ENCODE measurements around the gene MIF. TPM values are rescaled to one million over a fixed set of nuclear protein-coding genes. Genes with fewer than 3 reads are reported as not detected.
"Not testable (repeated sequence)": the region's sequence is repeated elsewhere in the genome, so short reads cannot be mapped to it uniquely, and the experiment has no call there.

MIF gene
- total and polyA plus RNA-seq, 8 donors, result 139 to 467 (median 211) TPM

GRCh38 chr22:23906641-23907040 lies 12.5 kb downstream of the MIF start:
- Histone ChIP-seq H3K4me3 (no peak overlapping the region), H3K4me1 (no peaks in the 10 kb centered on the region), H3K27me3 (no peaks in the 10 kb centered on the region), H3K27ac (no peak overlapping the region), H3K9me3 (no peaks in the 10 kb centered on the region), H3K36me3 (no peaks in the 10 kb centered on the region)
- DNase-seq (no peak), ATAC-seq (no peak)
- intact Hi-C loops (cut with DNase I), result no loop called here
- TF ChIP-seq, protein P1, sequence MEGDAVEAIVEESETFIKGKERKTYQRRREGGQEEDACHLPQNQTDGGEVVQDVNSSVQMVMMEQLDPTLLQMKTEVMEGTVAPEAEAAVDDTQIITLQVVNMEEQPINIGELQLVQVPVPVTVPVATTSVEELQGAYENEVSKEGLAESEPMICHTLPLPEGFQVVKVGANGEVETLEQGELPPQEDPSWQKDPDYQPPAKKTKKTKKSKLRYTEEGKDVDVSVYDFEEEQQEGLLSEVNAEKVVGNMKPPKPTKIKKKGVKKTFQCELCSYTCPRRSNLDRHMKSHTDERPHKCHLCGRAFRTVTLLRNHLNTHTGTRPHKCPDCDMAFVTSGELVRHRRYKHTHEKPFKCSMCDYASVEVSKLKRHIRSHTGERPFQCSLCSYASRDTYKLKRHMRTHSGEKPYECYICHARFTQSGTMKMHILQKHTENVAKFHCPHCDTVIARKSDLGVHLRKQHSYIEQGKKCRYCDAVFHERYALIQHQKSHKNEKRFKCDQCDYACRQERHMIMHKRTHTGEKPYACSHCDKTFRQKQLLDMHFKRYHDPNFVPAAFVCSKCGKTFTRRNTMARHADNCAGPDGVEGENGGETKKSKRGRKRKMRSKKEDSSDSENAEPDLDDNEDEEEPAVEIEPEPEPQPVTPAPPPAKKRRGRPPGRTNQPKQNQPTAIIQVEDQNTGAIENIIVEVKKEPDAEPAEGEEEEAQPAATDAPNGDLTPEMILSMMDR (IDR thresholded peaks at IDR 0.05), result no peak

- H3K9me3 ChIP-seq; DNase-seq; H3K36me3 ChIP-seq; ATAC-seq; H3K4me3 ChIP-seq; intact Hi-C loops (cut with DNase I); H3K27me3 ChIP-seq; H3K27ac ChIP-seq; H3K4me1 ChIP-seq: not testable (repeated sequence)
Measured at GRCh38 chr22:23907423-23907822, 13.2 kb downstream of the MIF start.

GRCh38 chr22:23908587-23909205 lies 14.5 kb downstream of the MIF start:
- intact Hi-C loops (cut with DNase I), result no loop called here
- no peak for DNase-seq
- H3K4me1 ChIP-seq, result peaks cover 5 to 9% of the 10 kb centered on the region in 2 donors
- H3K36me3 ChIP-seq, result no peaks in the 10 kb centered on the region
- TF ChIP-seq, protein P1 (IDR thresholded peaks at IDR 0.05), result no peak
- H3K27ac ChIP-seq, result no peak overlapping the region
- no peak for ATAC-seq
- H3K27me3 ChIP-seq, result no peaks in the 10 kb centered on the region
- H3K4me3 ChIP-seq, result no peak overlapping the region
- no peaks in the 10 kb centered on the region for H3K9me3 ChIP-seq

DNA sequence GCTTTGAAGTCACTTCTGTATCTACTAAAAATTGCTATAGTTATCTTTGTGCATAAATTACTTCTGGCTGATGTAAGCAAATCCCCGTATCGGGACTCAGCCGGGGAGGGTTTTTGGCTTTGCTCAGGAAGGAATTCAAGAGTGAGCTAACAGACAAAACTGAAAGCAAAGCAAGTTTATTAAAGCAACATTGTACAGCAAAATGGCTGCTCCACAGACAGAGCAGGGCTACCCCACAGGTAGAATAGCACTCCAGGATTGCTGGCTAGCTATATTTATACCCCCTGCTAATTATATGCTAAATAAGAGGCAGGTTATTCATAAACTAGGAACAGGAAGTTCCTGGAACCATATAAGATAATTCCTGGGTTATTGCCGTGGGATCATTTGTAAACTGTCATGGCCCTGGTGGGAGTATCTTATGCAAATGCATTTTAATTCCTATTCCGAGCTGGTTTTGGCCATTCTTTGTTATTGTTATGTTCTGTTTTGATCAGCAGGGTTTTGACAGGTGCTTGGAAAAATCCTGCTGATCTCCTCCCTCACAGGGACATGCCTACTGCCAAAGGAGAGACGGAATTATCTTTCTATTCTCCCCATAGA lies 15.2 kb downstream of the MIF start:
- DNase-seq (peak in 2 of 4 donors; percentile 32 to 50), ATAC-seq (no peak)
- intact Hi-C loops (cut with DNase I), result no loop called here
- Histone ChIP-seq H3K4me3 (no peak overlapping the region), H3K9me3 (no peaks in the 10 kb centered on the region), H3K27ac (no peak overlapping the region), H3K27me3 (no peaks in the 10 kb centered on the region), H3K4me1 (peaks cover 5 to 13% of the 10 kb centered on the region in 2 donors), H3K36me3 (no peaks in the 10 kb centered on the region)
- TF ChIP-seq, protein P1 (IDR thresholded peaks at IDR 0.05), result no peak

DNA sequence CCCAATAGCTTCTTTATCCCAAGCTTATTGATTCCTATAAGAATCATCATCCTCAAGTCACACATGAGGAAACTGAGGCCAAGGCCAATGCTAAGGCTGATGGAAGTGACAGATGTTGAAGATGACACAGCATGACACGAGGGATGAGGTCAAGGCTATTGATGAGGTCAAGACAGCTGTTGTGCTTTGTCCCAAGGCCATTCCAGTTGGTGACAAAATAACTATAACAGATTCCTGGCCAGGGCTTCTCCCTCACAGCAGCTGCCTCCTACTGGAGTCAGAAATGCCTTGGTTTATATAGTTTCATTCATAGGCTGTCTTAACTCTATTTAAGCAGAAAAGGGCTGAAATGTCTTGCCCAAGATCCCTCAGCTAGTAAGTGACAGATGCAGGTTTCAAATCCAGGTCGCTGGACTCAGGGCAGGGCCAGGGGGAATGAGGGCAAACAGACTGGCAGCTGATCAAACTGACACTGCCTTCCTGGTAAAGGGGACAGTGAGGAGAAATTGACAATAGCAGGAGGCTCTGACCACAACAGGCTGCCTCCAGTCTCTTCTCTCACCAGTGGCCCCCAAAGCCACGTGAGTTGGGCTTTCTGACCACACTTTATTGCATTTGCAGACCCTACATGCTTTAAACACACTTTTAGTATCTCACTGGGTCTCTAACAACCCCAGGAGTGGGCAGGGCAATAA lies 16.5 kb downstream of the MIF start:
- intact Hi-C loops (cut with DNase I), result no loop called here

More for the DNA sequence above, 16.5 kb downstream of the MIF start:
- Histone ChIP-seq H3K4me3 (no peak overlapping the region), H3K27me3 (no peaks in the 10 kb centered on the region), H3K9me3 (no peaks in the 10 kb centered on the region), H3K27ac (no peak overlapping the region), H3K4me1 (peaks cover 5 to 15% of the 10 kb centered on the region in 2 donors), H3K36me3 (no peaks in the 10 kb centered on the region)
- TF ChIP-seq, protein P1 (IDR thresholded peaks at IDR 0.05), result no peak
- no peak for DNase-seq
- no peak for ATAC-seq

Data from left lung (tissue), 10 donors.